Measurements from ENCODE around the gene SLC44A5.
"Not testable (repeated sequence)": the region's sequence is repeated elsewhere in the genome, so short reads cannot be mapped to it uniquely, and the experiment has no call there.

Gene SLC44A5

DNA sequence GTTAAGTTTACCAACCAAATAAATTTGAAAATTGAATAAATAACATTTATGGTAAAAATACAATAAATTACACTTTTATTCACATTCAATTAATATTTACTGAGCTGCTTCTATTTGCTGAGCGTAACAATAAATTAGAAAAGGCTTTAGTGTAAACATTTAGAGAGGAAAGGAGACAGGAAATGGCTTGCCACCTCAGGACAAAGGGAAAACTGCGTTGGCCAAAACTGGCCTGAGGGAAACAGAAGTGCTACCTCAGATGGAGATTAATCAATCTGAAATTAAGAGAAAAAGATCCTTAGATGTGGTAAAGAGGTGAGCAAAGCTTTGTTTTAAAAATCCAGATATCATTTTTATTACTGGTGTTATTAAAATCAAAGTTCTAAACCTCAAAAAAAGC, 128.0 kb downstream of the SLC44A5 start:
- no peak overlapping the region for H3K4me3 ChIP-seq (ENCODE audit: low read length)
- H3K9ac ChIP-seq (ENCODE audit: low read depth, low read length), result no peak overlapping the region
- no peaks in the 10 kb centered on the region for H3K4me1 ChIP-seq (ENCODE audit: insufficient read depth, low read length)
- H3K27ac ChIP-seq (ENCODE audit: low read depth, low read length), result no peak overlapping the region
- peaks cover 9% of the 10 kb centered on the region; the same call in 1 of the 2 replicates for H3K9me3 ChIP-seq (ENCODE audit: insufficient read depth, low read depth, low read length)
- H3K36me3 ChIP-seq (ENCODE audit: insufficient read depth, low read length), result no peaks in the 10 kb centered on the region
- no peaks in the 10 kb centered on the region for H3K27me3 ChIP-seq (ENCODE audit: insufficient read depth, low read length)
- 88% methylated on average over 2 of the region's 2 CpGs for WGBS

DNA sequence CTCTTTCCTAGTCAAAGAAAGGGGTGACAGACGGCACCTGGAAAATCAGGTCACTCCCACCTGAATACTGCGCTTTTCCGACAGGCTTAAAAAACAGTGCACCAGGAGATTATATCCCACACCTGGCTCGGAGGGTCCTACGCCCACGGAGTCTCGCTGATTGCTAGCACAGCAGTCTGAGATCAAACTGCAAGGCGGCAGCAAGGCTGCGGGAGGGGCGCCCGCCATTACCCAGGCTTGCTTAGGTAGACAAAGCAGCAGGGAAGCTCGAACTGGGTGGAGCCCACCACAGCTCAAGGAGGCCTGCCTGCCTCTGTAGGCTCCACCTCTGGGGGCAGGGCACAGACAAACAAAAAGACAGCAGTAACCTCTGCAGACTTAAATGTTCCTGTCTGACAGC, 134.4 kb downstream of the SLC44A5 start:
- 94% methylated on average over 12 of the region's 12 CpGs for WGBS
- not testable (repeated sequence) for H3K4me3 ChIP-seq (ENCODE audit: low read length); H3K27ac ChIP-seq (ENCODE audit: low read depth, low read length); H3K4me1 ChIP-seq (ENCODE audit: insufficient read depth, low read length); H3K27me3 ChIP-seq (ENCODE audit: insufficient read depth, low read length); H3K9ac ChIP-seq (ENCODE audit: low read depth, low read length); H3K36me3 ChIP-seq (ENCODE audit: insufficient read depth, low read length); H3K9me3 ChIP-seq (ENCODE audit: insufficient read depth, low read depth, low read length)

DNA sequence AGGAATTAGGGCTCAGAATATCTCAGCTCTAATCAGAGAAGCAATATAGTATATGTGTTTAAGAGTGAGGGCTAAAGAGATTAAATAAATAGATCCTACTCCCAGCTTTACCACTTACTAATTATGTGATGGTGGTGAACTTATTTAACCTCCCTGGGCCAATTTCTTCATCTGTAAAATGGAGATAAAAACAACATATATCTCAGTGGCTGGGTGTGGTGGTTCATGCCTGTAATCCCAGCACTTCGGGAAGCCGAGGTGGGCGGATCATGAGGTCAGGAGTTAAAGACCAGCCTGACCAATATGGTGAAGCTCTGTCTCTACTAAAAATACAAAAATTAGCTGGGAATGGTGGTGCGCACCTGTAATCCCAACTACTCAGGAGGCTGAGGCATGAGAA, 135.2 kb downstream of the SLC44A5 start:
- Histone ChIP-seq H3K27me3 (ENCODE audit: insufficient read depth, low read length) (no peaks in the 10 kb centered on the region), H3K27ac (ENCODE audit: low read depth, low read length) (no peak overlapping the region), H3K36me3 (ENCODE audit: insufficient read depth, low read length) (no peaks in the 10 kb centered on the region), H3K9ac (ENCODE audit: low read depth, low read length) (no peak overlapping the region), H3K9me3 (ENCODE audit: insufficient read depth, low read depth, low read length) (0 out of 2 replicates have a peak, but pooled peaks cover 2% of the 10 kb centered on the region), H3K4me3 (ENCODE audit: low read length) (no peak overlapping the region), H3K4me1 (ENCODE audit: insufficient read depth, low read length) (no peaks in the 10 kb centered on the region)
- WGBS, result 96% methylated on average over 4 of the region's 4 CpGs

DNA sequence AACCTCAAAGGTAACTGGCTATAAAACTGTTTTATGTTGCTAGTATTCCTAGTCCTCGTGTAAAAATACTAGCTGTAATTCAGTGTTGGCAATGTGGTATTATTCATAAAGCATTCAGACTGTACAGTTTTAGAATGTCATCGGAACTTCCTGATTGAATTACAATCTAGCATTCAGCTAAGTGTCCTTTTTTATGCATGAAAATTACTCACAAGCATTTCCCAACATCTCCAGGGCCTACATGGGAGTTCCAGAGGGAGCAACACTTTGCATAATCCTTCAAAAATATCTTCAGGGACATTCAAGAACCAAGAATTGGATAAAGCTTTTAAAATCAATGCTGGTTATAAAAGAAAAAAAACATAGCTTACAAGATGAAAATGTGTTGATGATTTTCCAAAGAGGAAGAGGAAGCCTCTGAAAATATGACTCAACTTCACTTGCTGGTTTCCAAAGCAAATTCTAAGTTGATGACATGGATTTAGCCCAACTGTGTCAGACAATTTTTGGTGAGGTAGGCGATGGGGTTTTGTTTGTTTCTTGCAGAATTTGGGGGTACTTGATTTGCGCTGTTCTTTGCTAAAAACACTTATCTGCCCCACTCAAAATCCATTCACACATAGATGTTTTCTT, 137.8 kb downstream of the SLC44A5 start:
- Histone ChIP-seq H3K9me3 (ENCODE audit: insufficient read depth, low read depth, low read length) (0 out of 2 replicates have a peak, but pooled peaks cover 2% of the 10 kb centered on the region), H3K4me1 (ENCODE audit: insufficient read depth, low read length) (no peaks in the 10 kb centered on the region), H3K4me3 (ENCODE audit: low read length) (no peak overlapping the region), H3K36me3 (ENCODE audit: insufficient read depth, low read length) (no peaks in the 10 kb centered on the region), H3K27me3 (ENCODE audit: insufficient read depth, low read length) (no peaks in the 10 kb centered on the region), H3K27ac (ENCODE audit: low read depth, low read length) (no peak overlapping the region), H3K9ac (ENCODE audit: low read depth, low read length) (no peak overlapping the region)
- WGBS, result 68% methylated on average over 3 of the region's 4 CpGs

DNA sequence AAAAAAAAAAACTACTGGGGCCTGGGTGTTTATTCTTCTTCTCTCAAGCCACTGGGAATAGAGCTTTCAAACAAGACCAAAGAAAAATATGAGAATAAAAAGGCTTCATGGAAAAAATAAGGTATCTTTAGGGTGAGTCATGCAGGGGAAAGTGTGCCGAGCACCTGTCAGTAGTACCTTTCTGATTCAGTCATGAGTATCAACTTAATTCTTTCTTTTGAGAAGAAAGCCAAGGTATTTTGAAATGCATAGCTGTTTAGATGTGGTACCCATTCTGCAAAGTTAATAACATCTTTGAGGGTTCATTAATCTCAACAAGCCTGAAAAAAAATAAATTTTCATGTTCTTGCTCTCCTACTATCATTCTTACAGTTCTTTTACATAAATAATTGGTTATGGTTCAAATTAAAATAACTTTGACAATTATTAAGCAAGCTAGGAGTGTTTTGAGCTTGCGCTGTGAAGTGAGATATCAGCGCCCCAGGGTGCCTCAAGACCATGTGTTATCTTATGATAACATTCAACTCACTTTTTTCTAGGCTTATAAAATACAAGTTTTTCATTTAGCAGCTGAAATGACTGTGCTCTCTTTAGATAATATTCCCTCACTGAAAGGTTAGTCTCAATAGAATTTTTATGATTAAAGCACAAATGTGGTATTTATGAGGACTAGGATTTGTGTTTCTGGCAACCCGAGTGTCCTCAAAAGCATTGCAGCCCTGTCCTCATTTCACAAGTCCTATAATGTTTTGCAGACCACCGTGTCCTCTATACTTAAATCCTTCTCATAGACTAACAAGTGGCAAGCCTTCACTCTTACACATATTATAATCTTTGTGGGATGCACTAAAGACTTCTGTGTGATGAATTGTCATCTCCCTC, 138.6 kb downstream of the SLC44A5 start:
- Histone ChIP-seq H3K4me3 (ENCODE audit: low read length) (no peak overlapping the region), H3K36me3 (ENCODE audit: insufficient read depth, low read length) (no peaks in the 10 kb centered on the region), H3K9ac (ENCODE audit: low read depth, low read length) (no peak overlapping the region), H3K27me3 (ENCODE audit: insufficient read depth, low read length) (no peaks in the 10 kb centered on the region), H3K4me1 (ENCODE audit: insufficient read depth, low read length) (no peaks in the 10 kb centered on the region), H3K9me3 (ENCODE audit: insufficient read depth, low read depth, low read length) (0 out of 2 replicates have a peak, but pooled peaks cover 2% of the 10 kb centered on the region), H3K27ac (ENCODE audit: low read depth, low read length) (no peak overlapping the region)
- WGBS, result 92% methylated on average over 3 of the region's 5 CpGs

DNA sequence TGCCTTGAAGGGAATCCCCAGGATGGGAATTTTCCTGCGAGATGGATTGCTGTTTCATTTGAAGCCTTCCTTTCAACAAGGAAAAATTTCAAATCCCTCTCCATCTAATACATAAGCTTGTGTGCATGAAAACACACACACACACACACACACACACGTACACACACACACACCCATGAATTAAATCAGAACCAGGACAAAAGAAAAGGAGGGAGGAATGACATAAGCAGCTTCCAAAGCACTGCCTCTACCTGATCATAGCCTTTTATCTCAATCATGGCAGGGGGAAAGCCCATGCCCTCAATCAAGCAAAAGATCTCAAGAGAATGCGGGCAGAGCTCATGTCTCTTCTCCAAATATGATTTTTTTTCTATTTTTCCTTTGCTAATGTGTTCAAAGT, 139.7 kb downstream of the SLC44A5 start:
- 94% methylated on average over 2 of the region's 3 CpGs for WGBS
- Histone ChIP-seq H3K27ac (ENCODE audit: low read depth, low read length) (no peak overlapping the region), H3K36me3 (ENCODE audit: insufficient read depth, low read length) (no peaks in the 10 kb centered on the region), H3K4me3 (ENCODE audit: low read length) (no peak overlapping the region), H3K9me3 (ENCODE audit: insufficient read depth, low read depth, low read length) (0 out of 2 replicates have a peak, but pooled peaks cover 2% of the 10 kb centered on the region), H3K9ac (ENCODE audit: low read depth, low read length) (no peak overlapping the region), H3K4me1 (ENCODE audit: insufficient read depth, low read length) (no peaks in the 10 kb centered on the region), H3K27me3 (ENCODE audit: insufficient read depth, low read length) (no peaks in the 10 kb centered on the region)

DNA sequence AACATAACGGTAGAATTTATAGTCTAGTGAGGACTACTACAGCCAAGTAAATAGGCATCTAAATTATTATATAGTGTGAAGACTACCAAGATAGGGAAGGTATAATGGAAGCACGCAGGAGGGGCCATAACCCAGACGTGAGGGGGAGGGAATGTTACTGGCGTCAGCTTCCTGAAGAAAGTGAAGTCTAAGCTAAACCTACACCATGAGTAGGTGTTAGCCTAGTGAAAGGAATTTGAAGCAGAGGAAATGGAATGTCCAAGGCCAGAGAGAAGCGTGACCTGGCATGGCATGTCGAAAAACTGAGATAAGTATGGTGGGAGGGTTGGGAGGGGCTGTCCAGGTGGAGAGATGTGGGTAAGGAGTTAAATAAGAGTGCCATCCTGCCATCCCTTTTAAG, 140.5 kb downstream of the SLC44A5 start:
- H3K27me3 ChIP-seq (ENCODE audit: insufficient read depth, low read length), result no peaks in the 10 kb centered on the region
- H3K27ac ChIP-seq (ENCODE audit: low read depth, low read length), result no peak overlapping the region
- H3K9me3 ChIP-seq (ENCODE audit: insufficient read depth, low read depth, low read length), result 0 out of 2 replicates have a peak, but pooled peaks cover 1% of the 10 kb centered on the region
- no peaks in the 10 kb centered on the region for H3K36me3 ChIP-seq (ENCODE audit: insufficient read depth, low read length)
- no peak overlapping the region for H3K9ac ChIP-seq (ENCODE audit: low read depth, low read length)
- 91% methylated on average over 6 of the region's 6 CpGs for WGBS
- no peak overlapping the region for H3K4me3 ChIP-seq (ENCODE audit: low read length)
- H3K4me1 ChIP-seq (ENCODE audit: insufficient read depth, low read length), result no peaks in the 10 kb centered on the region

DNA sequence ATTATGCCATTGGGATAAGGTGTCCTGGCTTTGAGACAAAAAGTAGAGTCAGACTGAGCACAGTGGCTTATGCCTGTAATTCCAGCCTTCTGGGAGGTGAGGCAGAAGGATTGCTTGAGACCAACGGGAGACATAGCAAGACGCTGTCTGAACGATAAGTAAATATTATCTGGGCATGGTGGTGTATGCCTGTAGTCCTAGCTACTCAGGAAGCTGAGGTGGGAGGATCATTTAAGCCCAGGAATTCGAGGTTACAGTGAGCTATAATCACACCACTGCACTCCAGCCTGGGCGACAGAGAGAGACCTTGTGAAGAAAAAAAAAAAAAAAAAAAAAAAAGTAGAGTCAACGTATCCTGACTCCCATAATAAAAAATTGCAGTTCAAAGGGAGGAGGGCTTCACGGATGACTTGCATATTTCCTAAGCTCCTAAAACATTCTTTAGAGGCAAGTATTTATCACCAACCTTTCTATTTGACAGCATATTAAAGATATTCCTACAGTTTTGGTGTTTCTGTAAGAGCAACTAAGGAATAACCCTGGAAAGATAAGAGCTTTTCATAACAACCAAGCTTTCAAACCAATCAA, 141.2 kb downstream of the SLC44A5 start:
- Histone ChIP-seq H3K9me3 (ENCODE audit: insufficient read depth, low read depth, low read length) (no peaks in the 10 kb centered on the region), H3K36me3 (ENCODE audit: insufficient read depth, low read length) (no peaks in the 10 kb centered on the region), H3K4me1 (ENCODE audit: insufficient read depth, low read length) (no peaks in the 10 kb centered on the region), H3K9ac (ENCODE audit: low read depth, low read length) (no peak overlapping the region), H3K27ac (ENCODE audit: low read depth, low read length) (no peak overlapping the region), H3K4me3 (ENCODE audit: low read length) (no peak overlapping the region), H3K27me3 (ENCODE audit: insufficient read depth, low read length) (no peaks in the 10 kb centered on the region)
- 91% methylated on average over 4 of the region's 7 CpGs for WGBS

DNA sequence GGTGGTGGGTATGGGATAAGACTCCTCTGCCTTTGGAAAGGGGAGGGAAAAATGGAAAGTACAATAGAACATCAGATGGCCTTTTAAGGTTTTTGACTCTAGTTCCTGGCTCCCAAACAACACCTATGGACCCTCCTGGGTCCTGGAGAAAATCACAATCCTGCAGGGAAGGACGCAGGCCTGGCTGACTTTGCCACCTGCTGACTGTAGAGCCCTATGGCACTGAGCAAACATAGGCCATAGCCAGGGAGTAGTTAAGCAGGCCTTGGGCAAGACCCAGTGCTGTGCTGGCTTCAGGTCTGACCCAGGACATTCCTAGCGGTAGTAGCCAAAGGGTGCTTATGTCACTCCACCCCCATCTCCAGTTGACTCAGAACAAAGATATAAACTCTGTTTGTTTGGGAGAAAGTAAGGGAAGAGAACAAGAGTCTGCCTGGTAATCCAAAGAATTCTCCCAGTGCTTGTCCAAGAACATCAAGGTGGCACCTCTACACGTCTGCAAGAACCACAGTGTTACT, 149.0 kb downstream of the SLC44A5 start:
- 88% methylated on average over 3 of the region's 3 CpGs for WGBS
- Histone ChIP-seq H3K9me3 (ENCODE audit: insufficient read depth, low read depth, low read length) (no peaks in the 10 kb centered on the region), H3K9ac (ENCODE audit: low read depth, low read length) (no peak overlapping the region), H3K36me3 (ENCODE audit: insufficient read depth, low read length) (no peaks in the 10 kb centered on the region), H3K27me3 (ENCODE audit: insufficient read depth, low read length) (no peaks in the 10 kb centered on the region), H3K4me3 (ENCODE audit: low read length) (no peak overlapping the region), H3K27ac (ENCODE audit: low read depth, low read length) (no peak overlapping the region), H3K4me1 (ENCODE audit: insufficient read depth, low read length) (no peaks in the 10 kb centered on the region)

DNA sequence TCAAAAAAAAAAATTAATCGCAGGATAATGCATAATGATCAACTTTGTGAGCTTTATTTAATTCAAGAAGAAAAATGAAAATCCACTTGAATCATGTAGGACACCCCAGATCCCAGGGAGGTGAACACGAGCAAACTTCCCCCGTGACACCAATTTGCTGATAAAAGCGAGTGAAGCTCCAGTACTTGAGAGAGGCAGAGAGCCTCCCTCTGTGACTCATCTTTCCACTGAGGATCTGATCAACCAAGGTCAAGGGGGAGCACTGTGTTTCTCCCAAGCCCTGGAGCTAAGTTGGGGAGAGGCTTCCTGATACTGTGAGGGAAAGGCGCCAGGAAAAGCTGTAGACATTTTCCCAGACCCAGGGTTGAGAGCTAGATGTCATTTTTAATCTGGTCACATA, 160.9 kb downstream of the SLC44A5 start:
- Histone ChIP-seq H3K9ac (ENCODE audit: low read depth, low read length) (no peak overlapping the region), H3K36me3 (ENCODE audit: insufficient read depth, low read length) (no peaks in the 10 kb centered on the region), H3K4me3 (ENCODE audit: low read length) (no peak overlapping the region), H3K4me1 (ENCODE audit: insufficient read depth, low read length) (no peaks in the 10 kb centered on the region), H3K27ac (ENCODE audit: low read depth, low read length) (no peak overlapping the region), H3K9me3 (ENCODE audit: insufficient read depth, low read depth, low read length) (no peaks in the 10 kb centered on the region), H3K27me3 (ENCODE audit: insufficient read depth, low read length) (no peaks in the 10 kb centered on the region)
- 94% methylated on average over 5 of the region's 5 CpGs for WGBS

DNA sequence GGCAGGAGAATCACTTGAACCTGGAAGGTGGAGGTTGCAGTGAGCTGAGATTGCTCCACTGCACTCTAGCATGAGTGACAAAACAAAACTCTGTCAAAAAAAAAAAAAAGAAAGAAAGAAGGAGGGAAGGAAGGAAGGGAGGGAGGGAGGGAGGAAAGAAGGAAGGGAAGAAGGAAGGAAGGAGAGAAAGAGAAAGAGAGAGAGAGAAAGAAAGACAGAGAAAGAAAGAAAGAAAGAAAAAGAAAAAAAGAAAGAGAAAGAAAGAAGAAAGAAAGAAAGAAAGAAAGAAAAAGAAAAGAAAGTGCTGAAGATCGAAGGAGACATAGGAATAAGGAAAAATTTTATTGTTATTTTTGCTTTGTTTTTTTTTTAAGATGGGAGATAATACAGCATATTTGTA, 166.7 kb downstream of the SLC44A5 start:
- H3K4me3 ChIP-seq (ENCODE audit: low read length), result no peak overlapping the region
- H3K9me3 ChIP-seq (ENCODE audit: insufficient read depth, low read depth, low read length), result no peaks in the 10 kb centered on the region
- WGBS, result 94% methylated on average over 1 of the region's 1 CpG
- H3K36me3 ChIP-seq (ENCODE audit: insufficient read depth, low read length), result no peaks in the 10 kb centered on the region
- no peak overlapping the region for H3K27ac ChIP-seq (ENCODE audit: low read depth, low read length)
- H3K9ac ChIP-seq (ENCODE audit: low read depth, low read length), result no peak overlapping the region
- H3K4me1 ChIP-seq (ENCODE audit: insufficient read depth, low read length), result no peaks in the 10 kb centered on the region
- H3K27me3 ChIP-seq (ENCODE audit: insufficient read depth, low read length), result no peaks in the 10 kb centered on the region
